Glutamatergic neuron (in vitro differentiated cells): ENCODE data around the gene FBXO42. TPM values are rescaled to one million over a fixed set of nuclear protein-coding genes. Genes with fewer than 3 reads are reported as not detected.

Experiments
- DNase-seq: peaks from one replicate; pipeline ENCODE4 v3.0.0; 2022
- H3K27ac Mint-ChIP-seq: one replicate; pipeline ENCODE4 v1.8.0; 2020; ENCODE audit warnings: mild to moderate bottlenecking, mixed read lengths, inconsistent platforms; ENCODE audit not compliant: unreplicated experiment
- H3K27me3 Mint-ChIP-seq: one replicate; pipeline ENCODE4 v1.8.0; 2020; ENCODE audit warnings: mild to moderate bottlenecking, moderate library complexity, mixed read lengths, inconsistent platforms; ENCODE audit not compliant: unreplicated experiment
- H3K36me3 Mint-ChIP-seq: one replicate; pipeline ENCODE4 v1.8.0; 2020; ENCODE audit warnings: mild to moderate bottlenecking, mixed read lengths, inconsistent platforms; ENCODE audit not compliant: unreplicated experiment
- H3K4me1 Mint-ChIP-seq: one replicate; pipeline ENCODE4 v1.8.0; 2020; ENCODE audit warnings: mild to moderate bottlenecking, low read depth, mixed read lengths, inconsistent platforms; ENCODE audit not compliant: unreplicated experiment
- H3K4me3 Mint-ChIP-seq: one replicate; pipeline ENCODE4 v1.8.0; 2020; ENCODE audit warnings: mild to moderate bottlenecking, mixed read lengths, inconsistent platforms; ENCODE audit not compliant: unreplicated experiment
- H3K9me3 Mint-ChIP-seq: one replicate; pipeline ENCODE4 v1.8.0; 2020; ENCODE audit warnings: mild to moderate bottlenecking, moderate library complexity, mixed read lengths, inconsistent platforms; ENCODE audit not compliant: unreplicated experiment
- CTCF ChIP-seq: fragments of 200-600 bp; sonication (generic); IDR thresholded peaks from one replicate; pipeline ENCODE4 v1.5.0; 2021; ENCODE audit not compliant: partially characterized antibody, unreplicated experiment
- total RNA-seq: library from RNA; stranded (reverse); fragmentation: NEBNext Ultra II Directional; extraction: Animal tissue kit (Norgen Biotek cat#: 25700); gene quantifications from one replicate; pipeline ENCODE4 v1.2.1, GENCODE V29; 2021; ENCODE audit not compliant: unreplicated experiment

The FBXO42 gene
- total RNA-seq, 1 donor from 2014 or later, result 27.7 TPM

- Mint-ChIP-seq H3K27ac (no peak overlapping the region), H3K4me3 (no peak overlapping the region), H3K36me3 (no peaks in the 10 kb centered on the region), H3K9me3 (peaks cover 2% of the 10 kb centered on the region), H3K4me1 (peaks cover 9% of the 10 kb centered on the region), H3K27me3 (peaks cover 3% of the 10 kb centered on the region)
- TF ChIP-seq CTCF, result no peak
- no peak for DNase-seq
Observed at GRCh38 chr1:16354619-16355018, 2.3 kb upstream of the FBXO42 start.

- no peak for TF ChIP-seq CTCF
- Mint-ChIP-seq H3K9me3 (peaks cover 2% of the 10 kb centered on the region), H3K4me3 (peak overlapping the region; percentile 81), H3K4me1 (peaks cover 9% of the 10 kb centered on the region), H3K27me3 (peaks cover 3% of the 10 kb centered on the region), H3K27ac (peak overlapping the region; percentile 55), H3K36me3 (no peaks in the 10 kb centered on the region)
- no peak for DNase-seq
Observed at GRCh38 chr1:16352842-16353535, 709 bp upstream of the FBXO42 start.

- Mint-ChIP-seq H3K4me1 (peaks cover 9% of the 10 kb centered on the region), H3K27me3 (peaks cover 3% of the 10 kb centered on the region), H3K9me3 (peaks cover 2% of the 10 kb centered on the region), H3K4me3 (peak overlapping the region; percentile 94), H3K27ac (peak overlapping the region; percentile 95), H3K36me3 (no peaks in the 10 kb centered on the region)
- TF ChIP-seq CTCF, result no peak
- DNase-seq, result no peak
Observed at GRCh38 chr1:16351456-16351993, 755 bp downstream of the FBXO42 start.

- H3K27me3 Mint-ChIP-seq, result peaks cover 5% of the 10 kb centered on the region
- H3K4me3 Mint-ChIP-seq, result peak overlapping the region; percentile 66
Observed at GRCh38 chr1:16349847-16350406, 2.4 kb downstream of the FBXO42 start.

More at GRCh38 chr1:16349847-16350406, 2.4 kb downstream of the FBXO42 start:
- no peak for DNase-seq
- Mint-ChIP-seq H3K9me3 (peaks cover 2% of the 10 kb centered on the region), H3K27ac (no peak overlapping the region), H3K36me3 (no peaks in the 10 kb centered on the region), H3K4me1 (peaks cover 9% of the 10 kb centered on the region)
- no peak for TF ChIP-seq CTCF
